Hematopoietic multipotent progenitor cell treated with erythropoietin and hydrocortisone succinate and interleukin-3 and kit ligand, for 15 days (in vitro differentiated cells): ENCODE data around the gene CCDC12.

Source experiments
- DNase-seq: peaks from one replicate; pipeline ENCODE4 v3.0.0-alpha.2; 2015; ENCODE audit warnings: low spot score

The CCDC12 gene

GRCh38 chr3:46904303-46905212 is 72.0 kb downstream of the CCDC12 start:
- no peak for DNase-seq

GRCh38 chr3:46903341-46904302 is 72.9 kb downstream of the CCDC12 start:
- no peak for DNase-seq

GRCh38 chr3:46902188-46902631 is 74.3 kb downstream of the CCDC12 start:
- DNase-seq, result no peak

GRCh38 chr3:46901591-46902187 is 74.9 kb downstream of the CCDC12 start:
- DNase-seq, result no peak

- DNase-seq, result no peak
Measured at GRCh38 chr3:46901061-46901460, 75.5 kb downstream of the CCDC12 start.

GRCh38 chr3:46900356-46900755 is 76.2 kb downstream of the CCDC12 start:
- DNase-seq, result no peak

DNA sequence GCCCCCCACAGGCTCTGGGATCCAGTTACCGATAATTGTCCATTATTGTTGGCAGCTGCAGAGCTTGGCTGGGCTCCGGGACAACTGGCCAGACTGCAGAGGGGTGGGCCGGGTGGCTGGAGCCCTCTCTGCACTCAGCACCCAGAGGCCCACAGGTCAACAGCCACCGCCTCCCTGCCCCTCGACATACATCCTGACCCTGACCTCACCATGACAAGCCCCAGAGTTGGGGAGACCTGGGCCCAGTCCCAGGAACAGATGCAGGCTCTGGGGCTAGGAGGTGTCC is 76.6 kb downstream of the CCDC12 start:
- no peak for DNase-seq

GRCh38 chr3:46899151-46900006 is 77.2 kb downstream of the CCDC12 start:
- no peak for DNase-seq

- no peak for DNase-seq
Measured at GRCh38 chr3:46898321-46899150, 78.0 kb downstream of the CCDC12 start.

DNA sequence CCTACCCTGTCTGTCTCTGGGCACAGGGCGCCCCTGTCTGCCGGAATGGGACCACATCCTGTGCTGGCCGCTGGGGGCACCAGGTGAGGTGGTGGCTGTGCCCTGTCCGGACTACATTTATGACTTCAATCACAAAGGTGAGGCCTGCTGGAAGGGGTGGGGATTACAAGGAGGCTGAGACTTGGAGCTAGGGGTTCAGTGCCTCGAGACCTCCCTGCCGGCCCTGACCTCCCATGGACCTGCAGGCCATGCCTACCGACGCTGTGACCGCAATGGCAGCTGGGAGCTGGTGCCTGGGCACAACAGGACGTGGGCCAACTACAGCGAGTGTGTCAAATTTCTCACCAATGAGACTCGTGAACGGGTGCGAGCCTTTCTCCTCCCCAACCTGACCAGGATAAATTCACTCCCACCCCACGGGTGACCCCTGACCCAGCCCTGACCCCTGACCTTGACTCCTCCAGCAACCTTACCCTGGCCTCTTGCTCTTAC is 78.7 kb downstream of the CCDC12 start:
- no peak for DNase-seq

- no peak for DNase-seq
Measured at GRCh38 chr3:46897031-46897430, 79.5 kb downstream of the CCDC12 start.

DNA sequence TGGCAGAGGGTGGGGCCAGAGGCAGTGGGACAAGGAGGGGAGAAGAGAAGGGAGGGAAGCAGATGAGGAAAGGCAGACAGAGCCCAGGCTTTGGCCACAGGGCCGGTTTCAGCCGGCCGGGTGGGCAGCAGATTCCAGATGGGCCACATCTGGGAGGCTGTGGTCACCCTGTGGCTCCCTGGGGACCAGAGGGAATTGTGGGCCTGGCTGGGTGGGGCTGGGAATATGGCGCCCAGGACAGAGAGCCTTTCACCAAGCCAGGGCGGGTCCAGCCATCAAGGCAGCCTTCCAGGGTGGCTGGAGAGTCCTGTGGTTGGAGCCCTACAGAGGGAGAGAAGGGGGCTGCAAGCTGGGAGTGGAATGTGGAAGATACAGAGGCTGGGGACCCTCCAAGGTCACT is 80.2 kb downstream of the CCDC12 start:
- no peak for DNase-seq

DNA sequence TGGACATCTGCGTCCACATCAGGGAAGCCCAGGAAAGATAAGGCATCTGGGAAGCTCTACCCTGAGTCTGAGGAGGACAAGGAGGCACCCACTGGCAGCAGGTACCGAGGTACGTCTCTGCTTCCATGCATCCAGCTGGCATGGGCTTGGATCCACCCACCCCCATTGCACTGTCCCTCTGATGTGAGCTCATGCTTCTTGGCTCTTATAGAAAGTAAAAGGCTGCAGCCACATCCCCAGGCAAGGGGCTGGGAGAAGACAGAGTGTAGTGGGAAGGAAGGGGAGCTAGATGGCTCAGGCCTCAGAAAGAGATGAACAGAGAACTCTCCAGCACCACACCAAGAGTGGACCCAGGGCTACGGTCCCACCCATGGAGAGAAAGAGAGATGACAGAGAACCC is 80.8 kb downstream of the CCDC12 start:
- no peak for DNase-seq

DNA sequence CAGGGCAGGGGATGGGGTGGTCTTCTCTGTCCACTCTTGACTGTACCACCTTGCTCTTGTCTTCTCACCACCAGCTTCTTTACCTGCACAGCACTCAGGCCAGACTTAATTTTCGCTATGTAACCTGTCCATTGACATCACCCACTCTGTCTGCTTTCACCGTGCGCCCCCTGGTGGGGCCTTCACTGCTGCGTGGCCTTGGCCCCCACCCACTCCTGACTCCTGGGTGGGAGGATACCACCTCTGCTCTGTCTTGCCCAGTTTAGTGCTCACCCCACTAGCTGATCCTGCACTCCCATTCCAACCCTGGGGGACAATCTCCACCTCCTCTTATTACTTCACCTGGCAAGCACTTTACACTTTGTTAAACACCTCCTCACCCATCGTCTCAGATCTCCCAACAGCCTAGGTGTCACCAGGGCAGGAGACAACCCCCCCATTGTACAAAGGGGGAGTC is 81.3 kb downstream of the CCDC12 start:
- peak; percentile 58 for DNase-seq

GRCh38 chr3:46894256-46894655 is 82.3 kb downstream of the CCDC12 start:
- DNase-seq, result no peak

GRCh38 chr3:46893763-46894162 is 82.8 kb downstream of the CCDC12 start:
- no peak for DNase-seq

GRCh38 chr3:46893146-46893748 is 83.3 kb downstream of the CCDC12 start:
- no peak for DNase-seq

- no peak for DNase-seq
Measured at GRCh38 chr3:46892285-46893145, 84.0 kb downstream of the CCDC12 start.

- DNase-seq, result no peak
Measured at GRCh38 chr3:46891132-46891531, 85.4 kb downstream of the CCDC12 start.
